GM21717 (cell line): ENCODE measurements around the gene GPR39.

Experiments
- ATAC-seq: cut with Tn5 transposase; IDR thresholded peaks from one replicate; pipeline ENCODE4 v1.9.1; 2021; ENCODE audit warnings: mild to moderate bottlenecking, moderate library complexity; ENCODE audit not compliant: unreplicated experiment

The GPR39 gene

GRCh38 chr2:132597831-132598230, 181.2 kb downstream of the GPR39 start:
- ATAC-seq = no peak

DNA sequence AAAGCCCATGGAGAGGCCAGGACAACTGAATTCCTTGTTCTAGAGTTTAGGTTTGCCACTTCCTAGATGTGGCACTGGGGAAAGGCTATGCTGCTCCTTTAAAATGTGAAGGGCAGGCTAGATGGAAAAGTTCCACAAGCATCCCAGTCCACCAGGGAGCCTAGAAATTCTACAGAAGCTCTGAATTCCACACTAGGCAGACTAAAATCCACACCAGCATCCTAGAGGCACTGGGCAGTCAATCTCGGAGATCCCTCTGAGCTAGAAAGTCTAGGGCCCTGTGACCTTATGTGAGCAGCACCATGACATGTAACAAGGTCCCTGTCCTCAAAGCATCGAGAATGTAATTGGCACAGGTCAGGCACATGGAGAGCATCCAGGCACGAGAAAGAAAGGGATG, 181.9 kb downstream of the GPR39 start:
- no peak for ATAC-seq

DNA sequence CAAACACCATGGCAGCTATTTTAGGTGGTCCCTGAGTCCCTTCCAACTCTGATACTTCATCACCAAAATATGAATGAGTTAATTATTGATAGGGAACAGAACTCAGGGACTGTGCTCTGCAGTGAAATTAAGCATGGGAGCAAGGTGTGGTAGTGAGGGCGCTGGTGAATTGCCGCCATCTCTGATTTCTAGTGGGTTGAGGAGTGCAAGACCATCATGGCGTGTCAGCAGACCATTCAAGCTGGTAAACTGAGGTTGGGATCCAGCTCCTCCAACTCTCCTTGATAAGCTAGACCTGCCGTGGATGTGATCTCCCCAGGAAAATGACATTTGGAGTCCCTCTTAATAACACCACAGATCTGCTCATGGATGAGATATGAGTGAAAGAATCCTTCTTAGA, 183.0 kb downstream of the GPR39 start:
- ATAC-seq = no peak

DNA sequence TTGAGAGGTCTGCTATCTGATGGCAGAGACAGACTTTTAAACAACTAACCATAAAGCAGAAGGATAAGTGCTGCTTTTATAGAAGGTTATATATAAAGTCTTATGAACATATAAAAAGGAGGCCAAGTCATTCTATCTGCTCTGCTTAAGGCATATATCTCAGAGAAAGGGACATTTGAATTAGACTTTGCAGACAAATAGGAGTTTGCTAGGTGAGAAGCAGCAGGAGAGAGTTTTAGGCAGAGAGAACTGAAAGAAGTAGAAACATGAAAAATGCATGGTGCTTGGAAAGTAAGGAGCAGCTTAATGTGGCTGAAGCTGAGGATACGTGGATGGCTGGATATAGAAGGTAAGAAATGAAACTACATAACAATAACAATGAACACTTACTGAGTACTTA, 188.0 kb downstream of the GPR39 start:
- ATAC-seq = no peak

DNA sequence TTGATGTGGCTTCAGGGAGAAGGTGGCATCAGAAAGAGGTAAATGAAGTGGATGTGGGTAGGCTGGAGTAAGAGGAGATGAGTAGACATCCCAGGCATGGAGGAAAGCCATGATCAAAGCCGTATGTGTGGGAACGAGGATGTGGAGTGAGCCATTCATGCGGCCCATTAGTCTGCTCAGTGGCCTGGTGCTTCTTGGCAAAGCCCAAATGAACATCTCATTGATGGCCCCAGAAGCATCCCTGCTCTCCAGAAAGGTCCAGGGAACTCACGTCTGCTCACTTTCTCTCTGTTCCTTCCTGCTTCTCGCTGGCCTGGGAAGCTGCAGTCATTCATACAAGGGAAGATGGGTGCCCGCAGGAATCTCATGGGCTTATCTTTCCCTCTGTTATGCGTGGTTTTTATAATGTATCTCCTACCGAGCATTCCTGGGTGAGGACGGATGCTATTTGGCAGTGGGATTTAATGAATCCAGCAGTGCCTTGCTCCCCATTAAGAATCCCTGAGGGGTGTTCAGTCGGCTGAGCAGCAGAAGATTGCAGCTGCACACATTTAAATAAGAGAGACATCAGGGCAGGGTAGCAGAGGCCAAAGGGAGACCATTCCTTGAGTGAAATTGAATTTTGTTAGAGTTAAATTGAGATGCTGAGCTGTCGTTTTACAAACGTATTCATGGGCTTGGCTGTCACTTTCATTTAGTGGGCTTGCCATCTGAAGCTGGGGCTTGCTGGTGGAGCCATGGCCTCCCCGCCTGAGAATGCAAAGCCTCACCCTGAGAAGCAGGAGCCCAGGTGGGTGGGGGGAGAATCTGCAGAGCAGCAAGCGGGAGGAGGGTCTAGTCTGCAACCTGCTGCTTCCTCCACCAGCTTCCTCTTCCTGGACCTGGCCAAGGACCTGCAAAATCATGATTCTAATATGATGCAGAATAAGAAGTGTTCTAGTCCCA, 188.9 kb downstream of the GPR39 start:
- no peak for ATAC-seq

GRCh38 chr2:132606649-132607048, 190.0 kb downstream of the GPR39 start:
- ATAC-seq = no peak

DNA sequence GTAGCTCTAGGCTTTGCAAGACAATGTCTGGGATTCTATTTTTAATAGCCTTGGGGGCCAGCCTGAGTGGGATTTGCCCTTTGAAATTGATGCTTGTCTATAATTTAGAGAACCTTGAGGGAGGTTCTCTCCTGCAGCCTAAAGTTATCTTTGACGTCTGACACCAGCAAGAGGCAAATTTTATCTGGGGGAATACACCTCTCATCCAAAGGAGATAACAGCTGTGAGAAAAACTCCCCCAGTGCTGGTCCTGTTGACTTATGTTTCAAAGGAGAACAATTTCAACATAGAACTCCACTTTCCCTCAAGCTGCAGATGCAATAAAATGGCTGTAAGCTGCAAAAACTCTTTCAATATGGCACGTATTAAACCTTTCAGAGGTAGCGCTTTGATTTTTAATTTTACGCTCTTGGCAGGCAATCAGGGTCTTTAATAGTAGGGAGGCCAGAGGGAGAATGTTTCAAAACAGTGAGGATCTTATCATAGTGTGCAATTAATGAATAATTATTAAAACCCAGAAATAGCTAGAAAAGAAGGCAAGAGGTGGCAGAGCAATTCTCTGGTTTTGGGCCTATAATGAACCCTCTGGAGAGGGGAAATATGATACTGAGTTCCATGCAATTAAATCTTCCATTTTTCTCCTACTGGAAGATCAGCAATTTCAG, 191.0 kb downstream of the GPR39 start:
- ATAC-seq = no peak

DNA sequence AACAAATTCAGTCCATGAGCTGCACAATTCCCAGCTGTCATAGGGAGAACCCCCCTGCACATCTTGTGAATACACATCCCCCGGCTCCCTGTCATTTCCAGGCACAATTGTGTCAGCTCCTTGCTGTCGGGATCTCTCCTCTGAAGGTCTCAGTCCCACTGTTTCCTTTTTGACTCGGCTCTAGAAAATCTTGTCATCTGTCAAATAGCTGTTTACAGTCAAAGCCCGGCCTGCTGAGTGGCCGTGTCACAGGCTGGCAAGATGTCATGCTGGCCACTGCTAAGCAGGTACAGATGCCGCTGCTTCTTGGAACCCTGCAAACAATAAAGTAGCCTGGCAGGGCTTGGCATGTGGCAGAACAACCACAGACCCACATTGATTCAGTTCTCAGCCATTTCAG, 191.7 kb downstream of the GPR39 start:
- ATAC-seq = no peak

GRCh38 chr2:132609101-132609890, 192.7 kb downstream of the GPR39 start:
- ATAC-seq = no peak

DNA sequence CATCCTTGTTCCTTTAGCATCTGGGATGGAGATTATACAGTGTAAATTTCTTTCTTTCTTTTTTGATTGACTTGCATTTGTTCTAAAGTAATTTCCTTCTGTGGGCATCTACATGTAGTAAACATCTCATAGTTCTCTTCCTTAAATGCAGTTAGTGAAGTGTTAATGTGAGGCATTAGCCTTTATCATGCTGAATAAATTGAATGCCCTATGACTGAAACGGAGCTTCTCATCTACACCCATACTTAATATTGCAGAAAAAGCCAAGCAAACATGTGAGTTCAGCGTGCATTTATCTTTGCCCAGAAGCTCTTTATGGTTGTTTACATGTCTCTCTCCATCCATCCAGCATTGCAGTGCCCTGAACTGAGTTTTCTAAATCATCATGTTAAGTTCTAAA, 195.1 kb downstream of the GPR39 start:
- ATAC-seq = no peak

DNA sequence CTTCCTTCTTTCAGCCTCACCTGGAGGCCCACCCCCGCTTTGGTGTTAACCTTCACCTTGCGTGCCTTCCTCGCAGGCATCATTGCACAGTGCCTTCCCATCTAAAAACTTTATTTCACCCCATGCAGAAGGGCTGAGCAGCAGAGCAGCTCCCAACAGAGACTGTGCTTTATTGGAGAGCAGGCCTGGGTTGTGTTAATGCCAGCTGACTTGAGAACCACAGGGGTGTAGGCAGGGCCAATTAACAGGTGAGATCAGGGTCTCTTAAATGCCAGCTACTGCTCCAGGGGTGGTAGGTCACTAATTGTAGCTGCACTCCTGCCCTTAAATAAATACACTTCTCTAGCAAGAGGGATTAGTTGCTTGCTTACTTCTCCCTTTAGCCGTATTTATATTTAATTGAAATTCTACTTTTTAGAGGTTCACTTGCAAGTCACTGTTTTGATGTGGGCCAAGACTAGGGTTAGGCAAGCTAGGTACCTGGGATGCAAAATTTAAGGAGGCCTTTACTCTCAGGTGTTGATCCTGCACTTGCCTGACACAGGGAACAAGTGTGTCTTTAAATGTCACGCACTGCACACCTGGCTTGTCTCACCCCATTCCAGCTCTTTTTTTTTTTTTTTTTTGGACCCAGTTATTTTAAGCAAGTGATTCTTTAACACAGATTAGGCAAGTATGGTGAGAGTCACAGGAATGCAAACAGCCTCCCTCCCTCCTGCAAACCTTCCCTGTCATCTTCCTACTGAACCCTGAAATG, 198.9 kb downstream of the GPR39 start:
- no peak for ATAC-seq

DNA sequence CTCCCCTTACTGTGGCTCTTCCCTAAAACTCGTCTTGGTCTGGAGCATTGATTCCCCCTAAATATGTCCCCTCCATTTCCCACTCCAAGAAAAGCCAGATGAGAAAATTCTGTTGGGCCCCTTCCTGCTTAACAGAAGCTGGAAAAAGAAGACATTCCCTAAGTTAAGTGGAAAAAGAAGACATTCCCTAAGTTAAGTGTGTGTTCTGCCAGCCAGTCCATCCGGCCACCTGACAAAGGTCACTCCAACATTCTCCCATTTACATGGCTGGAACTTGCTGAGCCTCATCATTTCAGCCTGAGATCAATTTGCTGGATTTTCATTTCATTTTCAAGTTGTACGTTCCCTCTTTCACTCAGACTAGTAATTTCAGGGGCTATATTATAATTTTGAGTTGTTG, 201.4 kb downstream of the GPR39 start:
- no peak for ATAC-seq

GRCh38 chr2:132618734-132619133, 202.1 kb downstream of the GPR39 start:
- no peak for ATAC-seq

DNA sequence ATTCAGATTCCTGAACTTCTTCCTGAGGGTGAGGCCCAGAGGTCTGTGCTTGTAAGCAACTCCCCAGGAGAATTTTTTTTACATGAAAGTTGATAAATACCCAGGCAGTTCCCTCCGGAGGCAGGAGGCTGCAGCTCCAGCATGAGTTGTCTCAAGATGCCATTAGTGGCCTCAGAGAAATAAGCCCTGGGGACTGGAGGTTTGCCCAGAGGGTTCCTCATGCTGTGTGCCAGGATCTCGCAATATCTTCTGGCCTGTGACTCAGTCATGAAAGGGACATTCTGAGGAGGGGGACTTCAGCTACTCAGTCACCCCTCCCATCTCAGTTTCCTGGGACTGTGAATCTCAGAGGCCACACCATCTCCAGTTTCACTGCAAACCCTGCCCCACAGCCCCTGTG, 203.5 kb downstream of the GPR39 start:
- ATAC-seq = no peak

DNA sequence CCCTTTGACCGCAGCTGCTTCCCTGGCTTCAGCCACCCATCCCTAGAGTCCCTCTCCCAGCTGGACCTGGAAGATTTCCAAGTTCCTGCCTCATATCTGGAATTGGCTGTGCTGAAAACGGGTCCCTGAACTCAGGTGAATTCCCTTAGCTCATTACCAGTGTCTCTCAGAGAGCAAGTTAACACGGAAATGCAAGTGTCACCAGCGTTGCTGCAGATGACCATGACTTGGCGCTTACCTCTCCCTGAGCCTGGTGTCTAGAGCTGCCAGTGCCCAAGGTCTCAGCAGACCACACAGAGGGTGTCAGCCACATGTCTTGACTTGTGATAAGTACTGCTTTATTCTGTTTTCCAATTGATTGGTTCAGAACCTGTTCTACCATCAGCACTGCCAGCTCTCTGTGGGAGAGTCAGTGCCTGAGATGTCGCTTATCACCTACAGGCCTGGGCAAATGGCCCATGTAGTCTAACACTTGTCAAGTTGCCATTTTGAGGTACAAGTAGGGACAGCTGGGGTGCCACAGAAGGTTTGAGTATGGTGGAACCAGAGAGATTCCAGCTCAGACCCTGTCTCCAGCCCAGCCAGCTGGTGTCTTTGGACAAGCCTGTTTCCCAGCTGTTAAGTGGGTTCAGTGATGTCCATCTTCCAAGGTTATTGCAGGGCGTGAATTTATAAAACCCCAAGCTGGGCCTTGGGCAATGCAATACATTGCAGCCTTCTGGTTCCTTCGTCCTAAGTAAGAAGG, 204.7 kb downstream of the GPR39 start:
- no peak for ATAC-seq

DNA sequence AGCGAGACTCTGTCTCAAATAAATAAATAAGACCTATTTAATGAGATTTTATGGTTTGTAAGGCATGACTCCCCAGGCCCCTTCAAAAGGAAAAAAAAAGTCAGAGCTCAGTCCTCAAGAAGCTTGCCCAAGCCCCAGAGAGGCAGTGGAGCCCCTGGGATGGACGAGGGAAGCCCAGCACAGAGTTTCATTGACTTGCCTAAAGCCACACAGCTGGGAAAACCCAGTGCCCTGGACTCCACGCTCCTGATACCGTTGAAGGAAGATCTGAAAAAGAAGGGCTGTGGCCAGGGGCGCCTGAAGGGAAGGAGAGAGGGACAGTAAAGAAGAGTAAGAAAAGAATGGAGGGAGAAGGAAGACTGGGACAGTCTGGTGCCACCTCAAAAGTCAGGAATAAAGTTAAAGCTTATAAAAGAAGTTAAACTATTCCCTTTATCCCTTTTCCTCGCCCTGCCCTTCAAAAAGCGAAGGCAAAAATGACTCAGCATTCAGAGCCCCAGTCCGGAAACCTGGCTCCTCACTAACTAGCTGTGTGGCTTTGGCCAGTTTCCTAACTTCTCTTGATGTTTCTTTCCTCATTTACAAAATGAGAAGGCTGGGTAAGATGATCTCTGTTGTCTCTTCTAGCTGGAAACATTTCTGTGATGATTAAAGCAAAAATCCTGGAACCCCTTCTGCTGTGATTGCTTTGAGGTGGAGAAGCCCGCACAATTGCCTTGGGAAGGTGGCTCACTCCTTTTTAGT, 206.7 kb downstream of the GPR39 start:
- no peak for ATAC-seq

GRCh38 chr2:132627536-132627935, 210.9 kb downstream of the GPR39 start:
- no peak for ATAC-seq

GRCh38 chr2:132632000-132632649, 215.5 kb downstream of the GPR39 start:
- no peak for ATAC-seq

GRCh38 chr2:132633635-132634034, 217.0 kb downstream of the GPR39 start:
- ATAC-seq = no peak
